DND-41 (cell line): ENCODE data around the gene USP24.

Source experiments
- ATAC-seq: fragments of 200-7000 bp; cut with Tn5 transposase; 3 replicates; pipeline ENCODE4 v1.9.1; 2021; ENCODE audit warnings: low read depth; ENCODE audit not compliant: insufficient read depth
- DNase-seq: peaks from one replicate; pipeline ENCODE4 v3.0.0-alpha.2; 2020
- H2AFZ ChIP-seq: 2 replicates; pipeline ENCODE4 v1.6.0; 2012; ENCODE audit warnings: low read depth, low read length
- H3K27ac ChIP-seq: 2 replicates; pipeline ENCODE4 v1.5.1; 2012; ENCODE audit warnings: low read length, inconsistent platforms
- H3K27me3 ChIP-seq: fragments of 200-600 bp; sonication (generic); 2 replicates; pipeline ENCODE4 v1.6.0; 2012; ENCODE audit warnings: low read length, mild to moderate bottlenecking, inconsistent platforms; ENCODE audit not compliant: insufficient read depth, poor library complexity
- H3K36me3 ChIP-seq: 2 replicates; pipeline ENCODE4 v1.5.1; 2012; ENCODE audit warnings: low read length, inconsistent platforms; ENCODE audit not compliant: insufficient read depth
- H3K4me1 ChIP-seq: 2 replicates; pipeline ENCODE4 v1.5.1; 2012; ENCODE audit warnings: mild to moderate bottlenecking, low read length; ENCODE audit not compliant: insufficient read depth
- H3K4me2 ChIP-seq: 2 replicates; pipeline ENCODE4 v1.6.0; 2012; ENCODE audit warnings: mild to moderate bottlenecking, moderate library complexity, low read length, inconsistent platforms; ENCODE audit not compliant: insufficient read depth
- H3K4me3 ChIP-seq, 2 experiments: fragments of 200-600 bp in 1 of 2; shearing (Covaris generic) in 1 of 2; 2 replicates each; pipeline ENCODE4 v1.5.1; 2012 to 2016; ENCODE audit warnings: inconsistent platforms in 2 of 2, low read length in 2 of 2, mild to moderate bottlenecking in 2 of 2, low read depth in 1 of 2, moderate library complexity in 1 of 2
- H3K79me2 ChIP-seq: 2 replicates; pipeline ENCODE4 v1.6.0; 2012; ENCODE audit warnings: low read length, inconsistent platforms; ENCODE audit not compliant: insufficient read depth
- H3K9ac ChIP-seq: 2 replicates; pipeline ENCODE4 v1.6.0; 2012; ENCODE audit warnings: low read depth, mild to moderate bottlenecking, inconsistent platforms, low read length, moderate library complexity
- H3K9me3 ChIP-seq: 2 replicates; pipeline ENCODE4 v1.5.1; 2012; ENCODE audit warnings: low read length, moderate library complexity, mild to moderate bottlenecking, inconsistent platforms; ENCODE audit not compliant: insufficient read depth, severe bottlenecking
- H4K20me1 ChIP-seq: 2 replicates; pipeline ENCODE4 v1.6.0; 2012; ENCODE audit warnings: low read length; ENCODE audit not compliant: insufficient read depth
- EZH2 ChIP-seq: IDR thresholded peaks from 3 replicates; pipeline ENCODE4 v1.6.1; 2012; ENCODE audit warnings: borderline replicate concordance, low read depth, mild to moderate bottlenecking, moderate library complexity, low read length, inconsistent platforms; ENCODE audit not compliant: severe bottlenecking
- TF ChIP-seq, protein P1 (sequence below): IDR thresholded peaks from 2 replicates; pipeline ENCODE4 v1.5.1; 2012; ENCODE audit warnings: borderline replicate concordance, low read length, moderate library complexity, mild to moderate bottlenecking; ENCODE audit not compliant: poor library complexity, severe bottlenecking; ENCODE audit errors: extremely low read depth

Gene USP24

DNA sequence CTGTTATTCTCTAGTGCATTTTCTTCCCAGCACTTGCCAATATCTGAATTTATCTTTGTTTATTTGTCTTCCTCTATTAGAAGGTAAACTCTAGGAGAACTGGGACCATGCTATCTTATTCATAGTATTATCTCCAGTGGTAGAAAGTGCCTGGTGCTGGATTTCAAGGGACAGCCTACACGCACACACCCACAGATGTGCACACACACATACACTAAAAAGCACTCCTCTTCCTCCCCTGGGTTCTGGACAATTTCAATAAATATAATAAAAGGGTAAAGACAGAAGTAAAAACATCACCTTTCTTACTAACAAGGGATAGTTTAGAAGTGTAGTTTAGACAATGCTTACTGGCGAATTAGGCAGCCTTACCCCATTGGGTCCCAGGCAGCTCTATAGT, 28.5 kb upstream of the USP24 start:
- H3K4me1 ChIP-seq: no peaks in the 10 kb centered on the region

DNA sequence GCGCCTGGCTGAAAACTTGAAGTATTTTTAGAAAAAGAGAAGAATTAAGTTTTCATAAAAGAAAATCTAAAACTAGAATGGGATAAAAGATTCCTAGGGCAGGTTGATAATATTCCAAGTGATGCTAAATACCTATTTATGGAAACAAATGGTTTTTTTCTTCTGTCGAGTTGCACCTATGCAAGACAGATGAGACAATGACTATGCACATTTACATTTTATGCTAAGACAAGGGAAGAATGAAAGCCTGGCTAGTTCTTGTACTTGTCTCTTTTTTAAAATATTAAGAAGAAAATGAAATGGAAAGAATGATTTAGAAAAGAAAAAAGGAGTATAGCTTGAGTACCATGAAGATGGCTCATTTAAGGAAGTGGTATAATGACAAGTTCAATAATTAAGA, 24.4 kb upstream of the USP24 start:
- H2AFZ ChIP-seq: no peak overlapping the region
- ATAC-seq: no peak
- no peaks in the 10 kb centered on the region for H4K20me1 ChIP-seq
- no peaks in the 10 kb centered on the region for H3K36me3 ChIP-seq
- no peak overlapping the region for H3K27ac ChIP-seq
- no peaks in the 10 kb centered on the region for H3K79me2 ChIP-seq
- no peaks in the 10 kb centered on the region for H3K9me3 ChIP-seq
- no peak for DNase-seq
- H3K4me3 ChIP-seq: no peak overlapping the region
- no peak overlapping the region for H3K9ac ChIP-seq
- TF ChIP-seq, protein P1, sequence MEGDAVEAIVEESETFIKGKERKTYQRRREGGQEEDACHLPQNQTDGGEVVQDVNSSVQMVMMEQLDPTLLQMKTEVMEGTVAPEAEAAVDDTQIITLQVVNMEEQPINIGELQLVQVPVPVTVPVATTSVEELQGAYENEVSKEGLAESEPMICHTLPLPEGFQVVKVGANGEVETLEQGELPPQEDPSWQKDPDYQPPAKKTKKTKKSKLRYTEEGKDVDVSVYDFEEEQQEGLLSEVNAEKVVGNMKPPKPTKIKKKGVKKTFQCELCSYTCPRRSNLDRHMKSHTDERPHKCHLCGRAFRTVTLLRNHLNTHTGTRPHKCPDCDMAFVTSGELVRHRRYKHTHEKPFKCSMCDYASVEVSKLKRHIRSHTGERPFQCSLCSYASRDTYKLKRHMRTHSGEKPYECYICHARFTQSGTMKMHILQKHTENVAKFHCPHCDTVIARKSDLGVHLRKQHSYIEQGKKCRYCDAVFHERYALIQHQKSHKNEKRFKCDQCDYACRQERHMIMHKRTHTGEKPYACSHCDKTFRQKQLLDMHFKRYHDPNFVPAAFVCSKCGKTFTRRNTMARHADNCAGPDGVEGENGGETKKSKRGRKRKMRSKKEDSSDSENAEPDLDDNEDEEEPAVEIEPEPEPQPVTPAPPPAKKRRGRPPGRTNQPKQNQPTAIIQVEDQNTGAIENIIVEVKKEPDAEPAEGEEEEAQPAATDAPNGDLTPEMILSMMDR: no peak
- no peak for TF ChIP-seq EZH2
- H3K4me2 ChIP-seq: no peak overlapping the region
- H3K4me1 ChIP-seq: no peaks in the 10 kb centered on the region
- peaks cover 8% of the 10 kb centered on the region for H3K27me3 ChIP-seq

More for the DNA sequence above, 28.5 kb upstream of the USP24 start:
- TF ChIP-seq, protein P1: no peak
- TF ChIP-seq EZH2: no peak
- Histone ChIP-seq H3K4me2 (no peak overlapping the region), H3K4me3 (no peak overlapping the region), H3K79me2 (no peaks in the 10 kb centered on the region), H4K20me1 (no peaks in the 10 kb centered on the region), H3K27ac (no peak overlapping the region), H3K9me3 (no peaks in the 10 kb centered on the region), H3K36me3 (no peaks in the 10 kb centered on the region), H3K9ac (no peak overlapping the region), H3K27me3 (peaks cover 15% of the 10 kb centered on the region), H2AFZ (no peak overlapping the region)
- ATAC-seq (no peak), DNase-seq (no peak)

DNA sequence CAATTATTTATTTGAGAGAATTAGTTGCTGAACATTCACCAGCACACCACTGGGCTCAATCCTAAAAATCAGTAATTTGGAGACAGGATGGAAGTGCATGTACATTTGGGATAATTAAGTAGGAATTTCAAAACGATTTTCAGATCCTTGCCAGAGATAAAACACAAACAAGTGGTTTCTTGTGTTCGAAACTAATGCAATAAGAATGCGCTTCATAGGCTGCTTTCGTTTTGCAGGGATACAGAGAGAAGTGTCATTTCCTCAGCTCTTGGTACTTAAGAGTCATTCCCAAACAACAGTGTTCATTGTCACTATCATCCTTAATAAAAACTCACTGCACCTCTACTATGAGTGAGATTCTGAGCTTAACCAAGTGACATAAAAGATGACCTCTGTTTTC, 20.6 kb upstream of the USP24 start:
- Histone ChIP-seq H3K4me1 (no peaks in the 10 kb centered on the region), H2AFZ (no peak overlapping the region), H4K20me1 (no peaks in the 10 kb centered on the region), H3K27me3 (no peaks in the 10 kb centered on the region), H3K79me2 (no peaks in the 10 kb centered on the region), H3K36me3 (no peaks in the 10 kb centered on the region), H3K4me2 (no peak overlapping the region), H3K9ac (no peak overlapping the region), H3K9me3 (no peaks in the 10 kb centered on the region), H3K4me3 (no peak overlapping the region), H3K27ac (no peak overlapping the region)
- TF ChIP-seq EZH2: no peak
- TF ChIP-seq, protein P1: no peak
- ATAC-seq (no peak), DNase-seq (no peak)

DNA sequence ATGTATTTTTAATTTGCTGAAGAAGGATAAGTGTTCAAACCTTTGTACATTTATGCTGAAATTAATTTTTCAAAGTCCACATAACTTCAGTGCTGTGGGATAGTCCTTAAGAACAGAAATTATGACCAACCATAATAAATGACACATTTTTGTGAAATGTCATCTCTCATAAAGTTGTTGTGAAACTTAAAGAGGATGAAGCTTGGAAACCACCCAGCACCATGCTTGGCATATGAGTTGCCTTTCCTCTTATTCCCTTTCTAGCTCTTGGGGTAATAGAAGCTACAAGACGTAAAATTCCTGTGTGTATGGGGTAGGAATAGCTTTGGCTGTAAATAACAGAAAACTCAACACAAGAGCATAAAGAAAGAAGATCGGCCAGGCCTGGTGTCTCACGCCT, 18.9 kb upstream of the USP24 start:
- Histone ChIP-seq H3K4me2 (no peak overlapping the region), H3K79me2 (no peaks in the 10 kb centered on the region), H3K9me3 (no peaks in the 10 kb centered on the region), H2AFZ (no peak overlapping the region), H3K27ac (no peak overlapping the region), H3K9ac (no peak overlapping the region), H3K4me1 (no peaks in the 10 kb centered on the region), H3K36me3 (no peaks in the 10 kb centered on the region), H4K20me1 (no peaks in the 10 kb centered on the region), H3K27me3 (no peaks in the 10 kb centered on the region), H3K4me3 (no peak overlapping the region)
- TF ChIP-seq EZH2: no peak
- TF ChIP-seq, protein P1: no peak
- DNase-seq (no peak), ATAC-seq (no peak)
